Activated T-cell treated with anti-CD3 and anti-CD28 coated beads, Interleukin-2, amount 50 U/mL, for 4 hours (primary cell): ENCODE data around the gene RAMP1. TPM values are rescaled to one million over a fixed set of nuclear protein-coding genes. Genes with fewer than 3 reads are reported as not detected.
"Not testable (repeated sequence)": the region's sequence is repeated elsewhere in the genome, so short reads cannot be mapped to it uniquely, and the experiment has no call there.

Experiments used
- ATAC-seq, 2 donors: fragments of 200-7000 bp; cut with Tn5 transposase; one replicate each; pipeline ENCODE4 v1.10.0; 2021
- DNase-seq: peaks from one replicate; pipeline ENCODE4 v3.0.0-alpha.2; 2020
- H3K27me3 Mint-ChIP-seq: one replicate; pipeline ENCODE4 v1.8.0; 2021; ENCODE audit warnings: low read depth, mixed read lengths
- H3K36me3 Mint-ChIP-seq: one replicate; pipeline ENCODE4 v1.8.0; 2022; ENCODE audit warnings: mixed read lengths; ENCODE audit not compliant: insufficient read depth
- H3K4me1 Mint-ChIP-seq: one replicate; pipeline ENCODE4 v1.8.0; 2021; ENCODE audit warnings: low read depth, mixed read lengths
- H3K4me3 Mint-ChIP-seq: one replicate; pipeline ENCODE4 v1.8.0; 2021; ENCODE audit warnings: mild to moderate bottlenecking, moderate library complexity, mixed read lengths
- H3K9me3 Mint-ChIP-seq: one replicate; pipeline ENCODE4 v1.8.0; 2021; ENCODE audit warnings: mixed read lengths
- total RNA-seq, 3 donors: library from RNA; stranded (reverse); gene quantifications; one replicate each; pipeline ENCODE4 v1.2.1, GENCODE V29; 2021

The RAMP1 gene
- total RNA-seq, 3 donors from 2014 or later: 0.43 to 0.53 (median 0.46) TPM

GRCh38 chr2:237868074-237868473 is 8.7 kb downstream of the RAMP1 start:
- H3K9me3 Mint-ChIP-seq, DNase-seq, H3K4me3 Mint-ChIP-seq, H3K36me3 Mint-ChIP-seq, H3K4me1 Mint-ChIP-seq, ATAC-seq: not testable (repeated sequence)
- peaks cover 37% of the 10 kb centered on the region for H3K27me3 Mint-ChIP-seq

- ATAC-seq (no peak), DNase-seq (no peak)
- Mint-ChIP-seq H3K4me1 (peaks cover 13% of the 10 kb centered on the region), H3K27me3 (peaks cover 34% of the 10 kb centered on the region), H3K36me3 (no peaks in the 10 kb centered on the region), H3K4me3 (peak overlapping the region; percentile 4), H3K9me3 (no peaks in the 10 kb centered on the region)
Measured at GRCh38 chr2:237868631-237869342, 9.4 kb downstream of the RAMP1 start.

- H3K27me3 Mint-ChIP-seq: peaks cover 31% of the 10 kb centered on the region
Measured at GRCh38 chr2:237869343-237870102, 10.1 kb downstream of the RAMP1 start.

GRCh38 chr2:237870126-237870525 is 10.7 kb downstream of the RAMP1 start:
- Mint-ChIP-seq H3K4me3 (no peak overlapping the region), H3K4me1 (peaks cover 16% of the 10 kb centered on the region), H3K9me3 (no peaks in the 10 kb centered on the region), H3K36me3 (no peaks in the 10 kb centered on the region), H3K27me3 (peaks cover 28% of the 10 kb centered on the region)
- DNase-seq: no peak
- ATAC-seq: no peak

More at GRCh38 chr2:237869343-237870102, 10.1 kb downstream of the RAMP1 start:
- DNase-seq (no peak), ATAC-seq (peak in 1 of 2 donors; percentile 14)
- Mint-ChIP-seq H3K4me3 (no peak overlapping the region), H3K4me1 (peaks cover 16% of the 10 kb centered on the region), H3K36me3 (no peaks in the 10 kb centered on the region), H3K9me3 (no peaks in the 10 kb centered on the region)

- ATAC-seq (no peak), DNase-seq (no peak)
- H3K4me1 Mint-ChIP-seq: peaks cover 16% of the 10 kb centered on the region
- no peaks in the 10 kb centered on the region for H3K9me3 Mint-ChIP-seq
- H3K27me3 Mint-ChIP-seq: peaks cover 28% of the 10 kb centered on the region
- H3K36me3 Mint-ChIP-seq: no peaks in the 10 kb centered on the region
- H3K4me3 Mint-ChIP-seq: no peak overlapping the region
Measured at GRCh38 chr2:237870754-237871651, 11.6 kb downstream of the RAMP1 start.

- peaks cover 16% of the 10 kb centered on the region for H3K4me1 Mint-ChIP-seq
- no peaks in the 10 kb centered on the region for H3K9me3 Mint-ChIP-seq
- H3K4me3 Mint-ChIP-seq: no peak overlapping the region
- peaks cover 28% of the 10 kb centered on the region for H3K27me3 Mint-ChIP-seq
- H3K36me3 Mint-ChIP-seq: no peaks in the 10 kb centered on the region
- ATAC-seq: no peak
- DNase-seq: no peak
Measured at GRCh38 chr2:237872178-237872887, 12.9 kb downstream of the RAMP1 start.

GRCh38 chr2:237873421-237873831 is 14.0 kb downstream of the RAMP1 start:
- Mint-ChIP-seq H3K9me3 (no peaks in the 10 kb centered on the region), H3K27me3 (peaks cover 28% of the 10 kb centered on the region), H3K4me1 (peaks cover 16% of the 10 kb centered on the region), H3K36me3 (no peaks in the 10 kb centered on the region), H3K4me3 (no peak overlapping the region)
- peak in 1 of 2 donors; percentile 32 for ATAC-seq
- DNase-seq: no peak

- ATAC-seq: no peak
- peaks cover 25% of the 10 kb centered on the region for H3K27me3 Mint-ChIP-seq
- DNase-seq: no peak
- no peaks in the 10 kb centered on the region for H3K36me3 Mint-ChIP-seq
- H3K4me3 Mint-ChIP-seq: no peak overlapping the region
- peaks cover 10% of the 10 kb centered on the region for H3K4me1 Mint-ChIP-seq
- H3K9me3 Mint-ChIP-seq: no peaks in the 10 kb centered on the region
Measured at GRCh38 chr2:237873897-237874551, 14.6 kb downstream of the RAMP1 start.

- Mint-ChIP-seq H3K27me3 (peaks cover 18% of the 10 kb centered on the region), H3K4me3 (no peak overlapping the region), H3K4me1 (peaks cover 6% of the 10 kb centered on the region), H3K36me3 (no peaks in the 10 kb centered on the region), H3K9me3 (no peaks in the 10 kb centered on the region)
- DNase-seq: no peak
- ATAC-seq: no peak
Measured at GRCh38 chr2:237874585-237875161, 15.2 kb downstream of the RAMP1 start.

GRCh38 chr2:237875256-237876060 is 16.0 kb downstream of the RAMP1 start:
- no peak for ATAC-seq
- H3K4me1 Mint-ChIP-seq: peaks cover 6% of the 10 kb centered on the region
- no peaks in the 10 kb centered on the region for H3K9me3 Mint-ChIP-seq
- no peak for DNase-seq
- H3K4me3 Mint-ChIP-seq: no peak overlapping the region
- H3K27me3 Mint-ChIP-seq: peaks cover 13% of the 10 kb centered on the region
- H3K36me3 Mint-ChIP-seq: no peaks in the 10 kb centered on the region

GRCh38 chr2:237876061-237876526 is 16.7 kb downstream of the RAMP1 start:
- no peak for ATAC-seq
- H3K9me3 Mint-ChIP-seq: peaks cover 2% of the 10 kb centered on the region
- no peak for DNase-seq
- no peaks in the 10 kb centered on the region for H3K36me3 Mint-ChIP-seq
- H3K4me3 Mint-ChIP-seq: no peak overlapping the region
- peaks cover 6% of the 10 kb centered on the region for H3K4me1 Mint-ChIP-seq
- peaks cover 8% of the 10 kb centered on the region for H3K27me3 Mint-ChIP-seq

- peaks cover 6% of the 10 kb centered on the region for H3K4me1 Mint-ChIP-seq
- no peak for DNase-seq
Measured at GRCh38 chr2:237876532-237876931, 17.1 kb downstream of the RAMP1 start.

More at GRCh38 chr2:237876532-237876931, 17.1 kb downstream of the RAMP1 start:
- Mint-ChIP-seq H3K36me3 (no peaks in the 10 kb centered on the region), H3K27me3 (peaks cover 5% of the 10 kb centered on the region), H3K4me3 (no peak overlapping the region), H3K9me3 (peaks cover 3% of the 10 kb centered on the region)
- ATAC-seq: no peak
